ENCODE data around the gene BAZ2A.

DNA sequence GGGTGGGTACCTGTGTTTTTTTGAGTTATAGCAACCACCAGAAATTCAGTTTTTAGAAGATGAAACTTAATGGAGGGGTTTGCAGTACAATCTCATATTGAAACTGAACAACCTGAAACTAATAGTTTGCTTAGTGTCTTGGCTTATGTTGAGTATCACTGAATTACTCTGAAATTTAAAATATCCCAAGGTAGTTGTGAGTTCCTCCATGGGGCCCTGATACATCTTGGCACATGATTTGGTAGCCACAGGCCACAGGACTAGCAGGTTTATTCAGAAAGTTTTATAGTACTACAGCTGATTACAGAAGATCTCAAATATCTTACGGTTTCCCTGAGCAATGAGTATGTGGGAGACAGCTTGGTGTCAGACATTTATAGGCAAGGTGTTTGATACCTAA, 47.6 kb upstream of the BAZ2A start:
- TF ChIP-seq, protein P1, sequence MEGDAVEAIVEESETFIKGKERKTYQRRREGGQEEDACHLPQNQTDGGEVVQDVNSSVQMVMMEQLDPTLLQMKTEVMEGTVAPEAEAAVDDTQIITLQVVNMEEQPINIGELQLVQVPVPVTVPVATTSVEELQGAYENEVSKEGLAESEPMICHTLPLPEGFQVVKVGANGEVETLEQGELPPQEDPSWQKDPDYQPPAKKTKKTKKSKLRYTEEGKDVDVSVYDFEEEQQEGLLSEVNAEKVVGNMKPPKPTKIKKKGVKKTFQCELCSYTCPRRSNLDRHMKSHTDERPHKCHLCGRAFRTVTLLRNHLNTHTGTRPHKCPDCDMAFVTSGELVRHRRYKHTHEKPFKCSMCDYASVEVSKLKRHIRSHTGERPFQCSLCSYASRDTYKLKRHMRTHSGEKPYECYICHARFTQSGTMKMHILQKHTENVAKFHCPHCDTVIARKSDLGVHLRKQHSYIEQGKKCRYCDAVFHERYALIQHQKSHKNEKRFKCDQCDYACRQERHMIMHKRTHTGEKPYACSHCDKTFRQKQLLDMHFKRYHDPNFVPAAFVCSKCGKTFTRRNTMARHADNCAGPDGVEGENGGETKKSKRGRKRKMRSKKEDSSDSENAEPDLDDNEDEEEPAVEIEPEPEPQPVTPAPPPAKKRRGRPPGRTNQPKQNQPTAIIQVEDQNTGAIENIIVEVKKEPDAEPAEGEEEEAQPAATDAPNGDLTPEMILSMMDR (IDR thresholded peaks at IDR 0.05), result no peak
- no peak for TF ChIP-seq POLR2A (IDR thresholded peaks at IDR 0.05)

Measured in lower leg skin (tissue), 3 donors.